Gastroesophageal sphincter (tissue), 4 donors: Measurements from ENCODE around the gene FN1. TPM values are rescaled to one million over a fixed set of nuclear protein-coding genes. Genes with fewer than 3 reads are reported as not detected.

ENCODE experiments used
- ATAC-seq: fragments of 150-250 bp; one replicate; pipeline ENCODE4 v1.9.1; 2016; ENCODE audit warnings: mild to moderate bottlenecking, moderate library complexity
- H3K27ac ChIP-seq, 4 donors: fragments of 200-600 bp; sonication (generic) in 3 of 4; 1 replicate in 3 of 4; 2 replicates in 1 of 4; pipeline ENCODE4 v1.5.1; 2016 to 2019
- H3K27me3 ChIP-seq: fragments of 200-600 bp; sonication (generic); one replicate; pipeline ENCODE4 v1.5.1; 2019
- H3K36me3 ChIP-seq, 2 donors: fragments of 200-600 bp; sonication (generic); one replicate each; pipeline ENCODE4 v1.5.1; 2019; ENCODE audit warnings: control low read depth in 1 of 2
- H3K4me1 ChIP-seq, 3 donors: fragments of 200-600 bp; sonication (generic); 1 replicate in 2 of 3; 2 replicates in 1 of 3; pipeline ENCODE4 v1.5.1; 2016 to 2019; ENCODE audit warnings: control low read depth in 2 of 3
- H3K4me3 ChIP-seq, 2 donors: fragments of 200-600 bp; sonication (generic); one replicate each; pipeline ENCODE4 v1.5.1; 2019; ENCODE audit warnings: mild to moderate bottlenecking in 1 of 2, moderate library complexity in 1 of 2
- H3K9me3 ChIP-seq, 3 donors: fragments of 200-600 bp; sonication (generic); one replicate each; pipeline ENCODE4 v1.5.1; 2017 to 2019; ENCODE audit warnings: control low read depth in 2 of 3
- EP300 ChIP-seq: sonication (generic); formaldehyde crosslinking; IDR thresholded peaks from one replicate; pipeline ENCODE4 v1.6.1; 2017; ENCODE audit warnings: antibody characterized with exemption, mild to moderate bottlenecking
- POLR2A ChIP-seq, 2 donors: fragments of 450-650 bp; IDR thresholded peaks; one replicate each; pipeline ENCODE4 v1.6.1; 2017; ENCODE audit warnings: antibody characterized with exemption in 2 of 2, mild to moderate bottlenecking in 2 of 2, moderate library complexity in 1 of 2
- POLR2AphosphoS5 ChIP-seq: sonication (generic); formaldehyde crosslinking; IDR thresholded peaks from one replicate; pipeline ENCODE4 v1.6.1; 2017; ENCODE audit warnings: antibody characterized with exemption
- WGBS, 2 donors: methylation state at CpG; one replicate each; pipeline ENCODE4 v1.1.5; 2018; ENCODE audit warnings: low coverage in 1 of 2; 5-methylcytosine and 5-hydroxymethylcytosine counted together
- total RNA-seq, 4 donors: library from RNA; depleted of rRNA; stranded (reverse); fragments of >200 nt; gene quantifications; one replicate each; pipeline ENCODE4 v1.1.0, GENCODE V29; 2016
- TF ChIP-seq, protein P1 (sequence below), 4 experiments: fragments of 200-600 bp in 2 of 4; fragments of 450-650 bp in 2 of 4; sonication (generic) in 1 of 4; IDR thresholded peaks; one replicate each; pipeline ENCODE4 v1.5.1; 2017 to 2019; ENCODE audit warnings: antibody characterized with exemption in 4 of 4, mild to moderate bottlenecking in 2 of 4, moderate library complexity in 2 of 4

The FN1 gene
- total RNA-seq, 4 donors from 2014 or later: 1,699 to 4,986 (median 1,920) TPM

DNA sequence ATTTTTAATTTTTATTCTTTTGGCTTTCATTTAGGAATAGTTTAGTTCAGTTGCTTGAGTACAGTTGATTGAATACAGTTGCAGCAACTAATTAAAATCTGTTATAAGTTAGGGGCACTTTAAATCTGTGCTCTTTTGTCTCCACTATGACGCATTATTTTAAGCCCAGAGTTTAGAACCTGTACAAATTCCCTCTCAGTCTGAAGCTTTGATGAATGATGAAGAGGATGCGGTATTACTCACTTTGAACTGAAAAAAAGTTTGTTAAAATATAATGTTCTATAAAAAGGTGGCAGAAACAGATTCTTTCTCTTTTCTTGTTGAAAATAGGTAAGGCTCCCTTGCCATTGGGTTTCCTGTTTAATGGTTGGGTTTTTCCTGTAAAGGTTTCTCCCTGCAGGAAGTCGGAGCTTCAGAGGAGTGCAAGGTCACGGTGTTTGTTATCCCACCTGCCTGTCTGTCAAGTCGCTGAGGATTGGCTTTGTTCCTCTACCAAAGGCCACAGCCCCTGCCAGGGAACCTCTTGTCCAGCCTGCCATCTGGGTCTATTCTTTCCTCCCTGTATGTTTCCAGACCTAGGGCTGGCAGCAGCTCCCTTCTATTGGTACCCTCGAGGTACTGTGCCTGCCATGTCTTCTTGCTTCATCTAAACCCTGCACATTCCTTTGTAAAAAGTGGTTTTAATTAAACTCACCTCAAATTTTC is 43.8 kb upstream of the FN1 start:
- Histone ChIP-seq H3K9me3 (no peaks in the 10 kb centered on the region), H3K27ac (no peak overlapping the region), H3K36me3 (no peaks in the 10 kb centered on the region), H3K4me3 (no peak overlapping the region), H3K4me1 (no peaks in the 10 kb centered on the region), H3K27me3 (no peaks in the 10 kb centered on the region)
- ATAC-seq: no peak
- TF ChIP-seq POLR2AphosphoS5 (no peak), EP300 (no peak), POLR2A (IDR thresholded peaks at IDR 0.05) (no peak)
- TF ChIP-seq, protein P1, sequence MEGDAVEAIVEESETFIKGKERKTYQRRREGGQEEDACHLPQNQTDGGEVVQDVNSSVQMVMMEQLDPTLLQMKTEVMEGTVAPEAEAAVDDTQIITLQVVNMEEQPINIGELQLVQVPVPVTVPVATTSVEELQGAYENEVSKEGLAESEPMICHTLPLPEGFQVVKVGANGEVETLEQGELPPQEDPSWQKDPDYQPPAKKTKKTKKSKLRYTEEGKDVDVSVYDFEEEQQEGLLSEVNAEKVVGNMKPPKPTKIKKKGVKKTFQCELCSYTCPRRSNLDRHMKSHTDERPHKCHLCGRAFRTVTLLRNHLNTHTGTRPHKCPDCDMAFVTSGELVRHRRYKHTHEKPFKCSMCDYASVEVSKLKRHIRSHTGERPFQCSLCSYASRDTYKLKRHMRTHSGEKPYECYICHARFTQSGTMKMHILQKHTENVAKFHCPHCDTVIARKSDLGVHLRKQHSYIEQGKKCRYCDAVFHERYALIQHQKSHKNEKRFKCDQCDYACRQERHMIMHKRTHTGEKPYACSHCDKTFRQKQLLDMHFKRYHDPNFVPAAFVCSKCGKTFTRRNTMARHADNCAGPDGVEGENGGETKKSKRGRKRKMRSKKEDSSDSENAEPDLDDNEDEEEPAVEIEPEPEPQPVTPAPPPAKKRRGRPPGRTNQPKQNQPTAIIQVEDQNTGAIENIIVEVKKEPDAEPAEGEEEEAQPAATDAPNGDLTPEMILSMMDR (IDR thresholded peaks at IDR 0.05): no peak
- WGBS, 2 donors: 75 to 77% methylated on average over 3 to 5 of the region's 6 CpGs

DNA sequence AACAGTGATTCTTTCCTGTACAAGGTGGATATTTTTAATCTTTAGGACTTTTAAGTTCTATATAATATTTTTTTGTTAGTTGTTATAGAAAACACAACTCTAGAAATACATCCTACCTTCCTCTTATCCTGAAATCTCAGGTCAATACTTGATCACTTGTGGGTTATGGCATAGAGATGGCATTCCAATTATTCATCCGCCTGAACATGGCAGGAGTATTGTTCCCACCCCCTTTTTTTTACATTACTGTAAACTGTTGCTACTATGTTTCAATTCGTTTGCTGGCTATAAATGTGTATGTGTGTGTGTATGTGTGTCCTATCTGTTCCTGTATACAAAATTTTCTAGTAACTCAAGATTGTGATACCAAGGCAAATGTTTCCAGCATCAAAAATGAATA is 43.3 kb upstream of the FN1 start:
- no peaks in the 10 kb centered on the region for H3K9me3 ChIP-seq
- H3K36me3 ChIP-seq: no peaks in the 10 kb centered on the region
- H3K27me3 ChIP-seq: no peaks in the 10 kb centered on the region
- H3K4me3 ChIP-seq: no peak overlapping the region
- H3K27ac ChIP-seq: no peak overlapping the region
- 88 to 92% methylated on average over 2 of the region's 2 CpGs for WGBS, 2 donors
- TF ChIP-seq, protein P1 (IDR thresholded peaks at IDR 0.05): no peak
- no peak for TF ChIP-seq POLR2A (IDR thresholded peaks at IDR 0.05)
- TF ChIP-seq EP300: no peak
- no peak for TF ChIP-seq POLR2AphosphoS5
- no peak for ATAC-seq
- no peaks in the 10 kb centered on the region for H3K4me1 ChIP-seq

DNA sequence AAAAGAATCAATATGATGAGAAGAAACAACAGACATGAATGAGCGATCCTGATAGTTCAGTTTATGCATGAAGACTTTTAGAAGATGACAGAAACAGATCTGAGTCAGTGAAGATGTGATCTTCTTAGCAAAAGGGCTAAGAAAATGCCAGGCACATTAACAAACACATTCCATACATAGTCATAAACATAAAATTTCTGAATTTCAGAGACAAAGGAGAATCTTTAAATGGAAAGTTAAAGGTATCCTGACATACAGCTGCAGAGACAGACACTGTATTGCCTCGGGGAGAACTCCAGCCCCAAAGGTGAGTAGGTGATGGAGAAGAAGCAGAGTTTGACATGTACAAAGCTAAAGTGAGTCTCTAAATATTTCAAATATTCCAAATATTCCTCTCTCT is 40.6 kb upstream of the FN1 start:
- 92 to 100% methylated on average over 1 to 2 of the region's 2 CpGs for WGBS, 2 donors
- ATAC-seq: no peak
- Histone ChIP-seq H3K36me3 (no peaks in the 10 kb centered on the region), H3K4me3 (no peak overlapping the region), H3K9me3 (no peaks in the 10 kb centered on the region), H3K4me1 (no peaks in the 10 kb centered on the region), H3K27ac (no peak overlapping the region), H3K27me3 (no peaks in the 10 kb centered on the region)
- TF ChIP-seq EP300 (no peak), POLR2AphosphoS5 (no peak), POLR2A (IDR thresholded peaks at IDR 0.05) (no peak)
- TF ChIP-seq, protein P1 (IDR thresholded peaks at IDR 0.05): no peak

DNA sequence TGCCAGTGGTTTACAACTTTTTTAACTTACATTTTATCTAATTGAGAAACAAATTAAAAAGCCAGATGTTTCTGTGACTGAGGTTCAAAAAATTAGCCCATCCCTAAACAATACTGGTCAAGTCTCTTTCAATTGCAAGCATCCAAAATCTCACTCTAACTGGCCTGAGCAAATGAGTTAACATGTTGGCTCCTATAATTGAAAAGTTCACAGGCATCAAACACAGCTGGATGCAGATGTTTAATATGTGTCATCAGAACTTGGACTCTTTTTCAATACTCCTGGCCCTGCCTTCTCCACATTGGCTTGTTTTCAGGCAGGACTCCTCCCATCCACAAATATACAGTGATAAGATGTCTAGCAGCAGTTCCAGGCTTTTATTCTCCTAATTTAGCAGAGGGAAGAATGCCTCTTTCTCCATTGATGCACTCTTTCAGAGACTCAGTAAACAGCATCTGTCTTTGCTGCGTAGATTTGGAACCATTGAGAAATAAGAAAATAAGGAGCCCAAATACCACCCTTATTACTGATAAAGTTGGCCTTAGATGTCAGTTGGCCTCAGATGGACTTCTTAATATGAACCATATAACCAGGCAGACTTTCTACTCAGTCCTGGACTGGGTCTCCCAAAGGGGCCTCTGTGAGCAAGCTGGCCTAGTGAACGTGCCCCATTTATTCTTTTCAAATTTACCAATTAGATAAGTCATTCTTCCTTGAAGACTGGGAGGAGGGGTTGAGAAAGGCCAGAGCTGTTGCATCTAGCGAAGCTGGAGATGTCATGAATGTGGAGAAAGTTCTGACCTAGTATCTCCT is 30.4 kb upstream of the FN1 start:
- H3K27ac ChIP-seq: no peak overlapping the region
- peak; percentile 85 for ATAC-seq

More for the DNA sequence above, 30.4 kb upstream of the FN1 start:
- Histone ChIP-seq H3K36me3 (no peaks in the 10 kb centered on the region), H3K9me3 (no peaks in the 10 kb centered on the region), H3K4me1 (no peaks in the 10 kb centered on the region), H3K27me3 (no peaks in the 10 kb centered on the region), H3K4me3 (no peak overlapping the region)
- 55 to 69% methylated on average over 2 to 3 of the region's 3 CpGs for WGBS, 2 donors
- TF ChIP-seq POLR2A (IDR thresholded peaks at IDR 0.05) (no peak), POLR2AphosphoS5 (no peak), EP300 (no peak)
- TF ChIP-seq, protein P1 (IDR thresholded peaks at IDR 0.05): no peak
